HL-60 (cell line): Measurements from ENCODE around the gene TRIML1.

Experiments
- DNase-seq, 2 experiments: peaks; one replicate each; pipeline ENCODE4 v3.0.0-alpha.2; 2010 to 2020; ENCODE audit warnings: low read depth in 1 of 2, low spot score in 1 of 2
- H3K27ac ChIP-seq: fragments of 250-450 bp; sonication (Bioruptor Pico); replicated peaks from 2 replicates; pipeline ENCODE4 v1.5.1; 2020; ENCODE audit warnings: mild to moderate bottlenecking, moderate library complexity
- H3K27me3 ChIP-seq: fragments of 250-450 bp; sonication (Bioruptor Pico); 2 replicates; pipeline ENCODE4 v1.5.1; 2021; ENCODE audit warnings: mild to moderate bottlenecking, moderate library complexity; ENCODE audit not compliant: insufficient read depth, poor library complexity, severe bottlenecking
- H3K4me3 ChIP-seq: replicated peaks from 2 replicates; pipeline ENCODE4 v1.5.1; 2011; ENCODE audit warnings: mild to moderate bottlenecking, control low read depth, low read length; ENCODE audit not compliant: insufficient read depth
- GABPA ChIP-seq: IDR thresholded peaks from 2 replicates; pipeline ENCODE4 v1.6.1; 2012; ENCODE audit warnings: low read depth
- POLR2AphosphoS5 ChIP-seq: IDR thresholded peaks from 2 replicates; pipeline ENCODE4 v1.6.1; 2012; ENCODE audit warnings: low read depth
- SPI1 ChIP-seq: IDR thresholded peaks from 2 replicates; pipeline ENCODE4 v1.6.1; 2012; ENCODE audit warnings: low read depth, mild to moderate bottlenecking, borderline replicate concordance
- TF ChIP-seq, protein P1 (sequence below): IDR thresholded peaks from one replicate; pipeline ENCODE4 v1.5.1; 2011; ENCODE audit warnings: low read length, control low read depth, inconsistent platforms; ENCODE audit not compliant: insufficient read depth
- TF ChIP-seq, protein P2 (sequence below): IDR thresholded peaks from 2 replicates; pipeline ENCODE4 v1.6.1; 2012; ENCODE audit warnings: low read depth; ENCODE audit not compliant: insufficient replicate concordance

The TRIML1 gene

DNA sequence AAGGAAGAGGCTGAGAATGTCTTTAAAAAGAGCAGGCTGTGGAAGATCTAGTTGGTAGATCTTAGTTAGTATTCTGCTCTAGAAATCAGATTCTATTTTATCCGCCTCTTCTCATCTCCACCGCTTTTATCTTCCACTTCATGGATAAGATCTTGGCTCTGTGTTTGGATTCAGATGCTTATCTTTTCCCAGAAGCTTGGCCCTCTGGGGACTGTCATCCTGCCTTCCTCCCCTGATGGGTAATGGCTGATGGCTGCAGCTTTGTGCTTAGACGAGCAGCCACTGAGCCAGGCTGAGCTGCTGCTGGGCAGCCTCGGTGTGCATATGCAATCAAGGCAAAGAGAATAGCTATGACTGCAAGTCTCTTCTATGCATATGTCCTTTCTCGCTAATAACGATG is 23.5 kb downstream of the TRIML1 start:
- Histone ChIP-seq H3K27ac (no peak overlapping the region), H3K27me3 (no peaks in the 10 kb centered on the region), H3K4me3 (no peak overlapping the region)
- no peak for TF ChIP-seq SPI1
- TF ChIP-seq, protein P1, sequence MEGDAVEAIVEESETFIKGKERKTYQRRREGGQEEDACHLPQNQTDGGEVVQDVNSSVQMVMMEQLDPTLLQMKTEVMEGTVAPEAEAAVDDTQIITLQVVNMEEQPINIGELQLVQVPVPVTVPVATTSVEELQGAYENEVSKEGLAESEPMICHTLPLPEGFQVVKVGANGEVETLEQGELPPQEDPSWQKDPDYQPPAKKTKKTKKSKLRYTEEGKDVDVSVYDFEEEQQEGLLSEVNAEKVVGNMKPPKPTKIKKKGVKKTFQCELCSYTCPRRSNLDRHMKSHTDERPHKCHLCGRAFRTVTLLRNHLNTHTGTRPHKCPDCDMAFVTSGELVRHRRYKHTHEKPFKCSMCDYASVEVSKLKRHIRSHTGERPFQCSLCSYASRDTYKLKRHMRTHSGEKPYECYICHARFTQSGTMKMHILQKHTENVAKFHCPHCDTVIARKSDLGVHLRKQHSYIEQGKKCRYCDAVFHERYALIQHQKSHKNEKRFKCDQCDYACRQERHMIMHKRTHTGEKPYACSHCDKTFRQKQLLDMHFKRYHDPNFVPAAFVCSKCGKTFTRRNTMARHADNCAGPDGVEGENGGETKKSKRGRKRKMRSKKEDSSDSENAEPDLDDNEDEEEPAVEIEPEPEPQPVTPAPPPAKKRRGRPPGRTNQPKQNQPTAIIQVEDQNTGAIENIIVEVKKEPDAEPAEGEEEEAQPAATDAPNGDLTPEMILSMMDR, result no peak
- TF ChIP-seq, protein P2, sequence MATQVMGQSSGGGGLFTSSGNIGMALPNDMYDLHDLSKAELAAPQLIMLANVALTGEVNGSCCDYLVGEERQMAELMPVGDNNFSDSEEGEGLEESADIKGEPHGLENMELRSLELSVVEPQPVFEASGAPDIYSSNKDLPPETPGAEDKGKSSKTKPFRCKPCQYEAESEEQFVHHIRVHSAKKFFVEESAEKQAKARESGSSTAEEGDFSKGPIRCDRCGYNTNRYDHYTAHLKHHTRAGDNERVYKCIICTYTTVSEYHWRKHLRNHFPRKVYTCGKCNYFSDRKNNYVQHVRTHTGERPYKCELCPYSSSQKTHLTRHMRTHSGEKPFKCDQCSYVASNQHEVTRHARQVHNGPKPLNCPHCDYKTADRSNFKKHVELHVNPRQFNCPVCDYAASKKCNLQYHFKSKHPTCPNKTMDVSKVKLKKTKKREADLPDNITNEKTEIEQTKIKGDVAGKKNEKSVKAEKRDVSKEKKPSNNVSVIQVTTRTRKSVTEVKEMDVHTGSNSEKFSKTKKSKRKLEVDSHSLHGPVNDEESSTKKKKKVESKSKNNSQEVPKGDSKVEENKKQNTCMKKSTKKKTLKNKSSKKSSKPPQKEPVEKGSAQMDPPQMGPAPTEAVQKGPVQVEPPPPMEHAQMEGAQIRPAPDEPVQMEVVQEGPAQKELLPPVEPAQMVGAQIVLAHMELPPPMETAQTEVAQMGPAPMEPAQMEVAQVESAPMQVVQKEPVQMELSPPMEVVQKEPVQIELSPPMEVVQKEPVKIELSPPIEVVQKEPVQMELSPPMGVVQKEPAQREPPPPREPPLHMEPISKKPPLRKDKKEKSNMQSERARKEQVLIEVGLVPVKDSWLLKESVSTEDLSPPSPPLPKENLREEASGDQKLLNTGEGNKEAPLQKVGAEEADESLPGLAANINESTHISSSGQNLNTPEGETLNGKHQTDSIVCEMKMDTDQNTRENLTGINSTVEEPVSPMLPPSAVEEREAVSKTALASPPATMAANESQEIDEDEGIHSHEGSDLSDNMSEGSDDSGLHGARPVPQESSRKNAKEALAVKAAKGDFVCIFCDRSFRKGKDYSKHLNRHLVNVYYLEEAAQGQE, result no peak
- no peak for TF ChIP-seq POLR2AphosphoS5
- no peak for TF ChIP-seq GABPA
- no peak for DNase-seq

DNA sequence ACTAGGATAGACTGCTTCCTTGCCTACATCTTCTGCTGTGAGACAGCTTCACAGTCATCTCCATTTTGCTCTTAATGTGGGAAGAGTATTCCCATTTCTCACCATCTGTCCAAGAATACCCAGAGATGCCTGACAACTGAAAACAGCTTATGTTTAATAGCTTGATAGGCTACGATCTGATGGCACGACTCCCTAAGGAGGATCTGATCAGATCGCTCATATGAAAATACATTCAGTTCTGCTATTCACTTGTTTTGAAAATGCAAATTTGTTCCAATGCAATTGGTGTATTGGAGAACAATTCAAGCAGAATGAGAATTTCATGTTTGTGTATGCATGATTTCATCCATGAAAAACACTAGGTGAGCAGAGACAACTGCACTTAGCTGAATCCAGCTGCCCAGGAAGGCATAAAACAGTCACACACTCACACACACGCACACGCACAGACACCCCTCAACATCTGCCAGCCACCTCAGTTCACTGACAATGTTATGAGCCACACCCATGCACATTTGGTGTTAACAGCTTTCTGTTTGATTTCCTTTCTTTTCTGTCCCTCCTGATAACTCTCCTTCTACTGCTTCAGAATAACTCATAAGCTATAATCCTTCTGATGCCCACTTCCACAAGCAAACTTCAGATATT is 29.6 kb downstream of the TRIML1 start:
- H3K27ac ChIP-seq, result no peak overlapping the region
- no peaks in the 10 kb centered on the region for H3K27me3 ChIP-seq
- no peak for TF ChIP-seq GABPA
- TF ChIP-seq, protein P2, result no peak
- no peak for DNase-seq
- no peak overlapping the region for H3K4me3 ChIP-seq

DNA sequence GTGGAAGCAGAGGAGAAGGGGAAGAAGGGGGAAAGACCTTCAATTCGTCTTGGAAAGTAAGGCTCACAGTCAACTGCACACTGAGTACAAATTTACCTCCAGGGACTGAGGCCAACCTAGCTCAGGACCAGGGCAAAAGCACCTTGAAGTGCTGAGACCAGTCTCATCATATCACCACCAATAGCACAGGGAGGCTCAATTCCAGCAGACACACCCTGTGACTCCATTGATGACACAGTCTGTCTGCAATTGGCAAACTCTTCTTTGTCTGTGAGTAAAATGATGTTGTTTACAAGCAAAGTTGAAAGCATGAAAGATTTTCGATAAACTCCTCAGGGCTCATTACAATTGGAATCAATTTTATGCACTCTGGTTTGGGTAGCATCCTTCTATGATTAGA is 32.3 kb downstream of the TRIML1 start:
- TF ChIP-seq, protein P2, result no peak
- no peak for TF ChIP-seq SPI1
- TF ChIP-seq, protein P1, result no peak
- H3K4me3 ChIP-seq, result no peak overlapping the region
- no peaks in the 10 kb centered on the region for H3K27me3 ChIP-seq
- no peak for DNase-seq
- no peak overlapping the region for H3K27ac ChIP-seq
